HG02970 (cell line): ENCODE data around the gene NUDT21.
"Not testable (repeated sequence)": the region's sequence is repeated elsewhere in the genome, so short reads cannot be mapped to it uniquely, and the experiment has no call there.

ENCODE experiments used
- ATAC-seq: cut with Tn5 transposase; IDR thresholded peaks from one replicate; pipeline ENCODE4 v1.9.1; 2021; ENCODE audit warnings: mild to moderate bottlenecking, moderate library complexity, moderate number of reproducible peaks; ENCODE audit not compliant: unreplicated experiment, low FRiP score

NUDT21 gene

DNA sequence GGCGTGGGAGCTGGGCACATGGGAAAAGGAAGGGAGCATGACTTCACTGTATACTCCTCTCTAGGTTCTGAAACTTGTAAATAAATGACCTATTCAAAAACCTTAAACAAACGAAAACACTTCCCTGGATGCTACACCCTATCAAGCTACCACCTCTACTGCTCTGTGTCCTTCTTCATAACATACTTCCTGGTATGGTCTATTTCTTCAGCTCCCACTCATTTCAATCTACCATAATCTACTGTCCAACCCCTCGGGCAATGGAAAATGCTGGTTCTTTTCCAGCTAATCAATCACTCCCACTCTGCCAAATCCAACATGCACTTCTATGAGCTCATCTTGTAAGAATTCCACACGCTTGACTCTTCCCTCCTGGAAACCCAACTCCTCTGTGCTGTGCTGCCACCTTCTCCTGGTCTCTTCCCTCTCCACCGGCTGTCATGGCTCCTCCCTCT is 68.2 kb downstream of the NUDT21 start:
- ATAC-seq: no peak

DNA sequence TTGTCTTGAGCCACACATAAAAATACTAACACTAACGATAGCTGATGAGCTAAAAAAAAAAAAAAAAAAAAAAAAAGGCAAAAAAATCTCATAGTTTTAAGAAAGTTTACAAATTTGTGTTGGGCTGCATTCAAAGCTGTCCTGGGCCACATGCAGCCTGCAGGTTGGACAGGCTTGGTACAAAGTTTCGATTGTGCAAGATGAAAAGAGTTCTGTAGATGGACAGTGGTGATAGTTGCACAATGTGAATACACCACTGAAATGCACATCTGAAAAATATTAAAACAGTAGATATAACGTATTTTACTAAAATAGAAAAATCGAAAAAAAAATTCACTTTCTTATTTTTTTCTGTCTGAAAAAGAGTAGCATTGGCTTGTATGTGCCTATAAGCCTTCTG is 68.7 kb downstream of the NUDT21 start:
- ATAC-seq: no peak

DNA sequence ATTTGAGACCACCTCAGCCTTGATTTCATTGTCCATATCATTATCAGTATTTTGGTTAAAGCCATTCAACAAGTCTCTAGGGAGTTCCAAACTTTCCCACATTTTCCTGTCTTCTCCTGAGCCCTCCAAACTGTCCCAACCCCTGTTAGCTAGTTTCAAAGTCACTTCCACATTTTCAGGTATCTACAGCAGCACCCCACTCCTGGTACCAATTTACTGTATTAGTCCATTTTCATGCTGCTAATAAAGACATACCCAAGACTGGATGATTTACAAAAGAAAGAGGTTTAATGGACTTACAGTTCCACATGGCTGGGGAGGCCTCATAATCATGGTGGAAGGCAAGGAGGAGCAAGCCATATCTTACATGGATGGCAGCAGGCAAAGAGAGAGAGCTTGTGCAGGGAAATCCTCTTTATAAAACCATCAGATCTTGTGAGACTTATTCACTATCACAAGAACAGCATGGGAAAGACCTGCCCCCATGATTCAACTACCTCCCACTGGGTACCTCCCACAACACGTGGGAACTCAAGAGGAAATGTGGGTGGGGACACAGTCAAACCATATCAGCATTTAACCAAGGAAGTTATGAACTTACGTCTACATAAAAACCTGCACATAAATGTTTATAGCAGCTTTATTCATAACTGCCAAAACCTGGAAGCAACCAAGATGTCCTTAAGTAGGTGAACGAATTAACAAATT is 70.2 kb downstream of the NUDT21 start:
- not testable (repeated sequence) for ATAC-seq
